Bronchial epithelial cell (primary cell): ENCODE measurements around the gene CELF1. TPM values are rescaled to one million over a fixed set of nuclear protein-coding genes. Genes with fewer than 3 reads are reported as not detected.

ENCODE experiments used
- DNase-seq: peaks from one replicate; pipeline ENCODE4 v3.0.0-alpha.2; 2010; ENCODE audit warnings: low read depth
- FAIRE-seq: peaks from 2 replicates; lab custom pipeline; 2011; peaks lifted over from hg19 to GRCh38; lab: Jason Lieb, UNC
- H3K27me3 ChIP-seq: 2 replicates; pipeline ENCODE4 v1.5.1; 2011; ENCODE audit warnings: low read length; ENCODE audit not compliant: control insufficient read depth, insufficient read depth
- H3K36me3 ChIP-seq: 2 replicates; pipeline ENCODE4 v1.5.1; 2011; ENCODE audit warnings: low read length; ENCODE audit not compliant: control insufficient read depth, insufficient read depth
- H3K4me3 ChIP-seq: 2 replicates; pipeline ENCODE4 v1.5.1; 2011; ENCODE audit warnings: mild to moderate bottlenecking, low read depth, low read length, control low read depth
- CTCF ChIP-seq: IDR thresholded peaks from 2 replicates; pipeline ENCODE4 v1.5.1; 2011; ENCODE audit warnings: mild to moderate bottlenecking, moderate library complexity, low read length, control low read depth, inconsistent platforms; ENCODE audit not compliant: insufficient read depth, severe bottlenecking
- total RNA-seq: library from RNA; depleted of rRNA; stranded (reverse); fragments of >200 nt; gene quantifications from 2 replicates; pipeline ENCODE4 v1.2.1, GENCODE V29; 2014

Gene CELF1
- total RNA-seq, 1 donor from 2014 or later: 63.4 TPM

DNA sequence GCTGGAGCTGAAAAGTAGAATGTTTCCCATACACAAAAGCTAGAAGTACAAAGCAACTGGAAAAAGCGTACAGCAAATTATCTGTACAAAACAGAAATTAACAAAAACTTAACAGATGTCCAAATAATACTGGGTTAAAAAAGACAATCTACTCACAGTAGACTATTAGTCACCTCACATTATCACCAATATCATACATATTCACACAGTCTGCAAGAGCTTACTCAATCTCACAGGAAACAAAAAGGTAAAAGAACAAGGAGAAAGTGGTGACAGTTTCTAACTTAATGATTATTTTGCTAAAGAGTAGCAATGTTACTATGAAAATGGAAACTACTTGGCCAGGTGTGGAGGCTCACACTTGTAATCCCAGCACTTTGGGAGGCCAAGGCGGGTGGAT, 11.9 kb downstream of the CELF1 start:
- TF ChIP-seq CTCF: no peak
- H3K27me3 ChIP-seq: no peaks in the 10 kb centered on the region
- FAIRE-seq (no peak), DNase-seq (peak; percentile 39)
- H3K4me3 ChIP-seq: no peak overlapping the region
- H3K36me3 ChIP-seq: peaks cover 1% of the 10 kb centered on the region

DNA sequence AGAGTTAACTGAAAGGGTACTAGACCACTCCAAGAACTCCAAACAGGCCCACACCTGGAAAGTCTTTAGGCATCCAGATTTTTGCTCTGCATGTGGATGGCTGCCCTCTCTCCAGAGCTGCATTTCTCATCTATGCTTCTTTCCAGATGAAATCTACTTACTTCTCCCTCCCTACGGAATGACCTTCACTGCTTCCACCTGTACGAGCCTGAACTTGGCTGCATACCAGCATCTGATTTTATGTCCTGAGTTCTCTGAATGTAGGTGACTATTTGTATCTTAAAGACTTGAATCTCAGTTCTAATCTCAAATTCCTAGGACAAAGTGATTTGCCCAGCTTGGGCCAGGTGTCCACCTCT, 13.3 kb downstream of the CELF1 start:
- FAIRE-seq (no peak), DNase-seq (no peak)
- H3K4me3 ChIP-seq: no peak overlapping the region

DNA sequence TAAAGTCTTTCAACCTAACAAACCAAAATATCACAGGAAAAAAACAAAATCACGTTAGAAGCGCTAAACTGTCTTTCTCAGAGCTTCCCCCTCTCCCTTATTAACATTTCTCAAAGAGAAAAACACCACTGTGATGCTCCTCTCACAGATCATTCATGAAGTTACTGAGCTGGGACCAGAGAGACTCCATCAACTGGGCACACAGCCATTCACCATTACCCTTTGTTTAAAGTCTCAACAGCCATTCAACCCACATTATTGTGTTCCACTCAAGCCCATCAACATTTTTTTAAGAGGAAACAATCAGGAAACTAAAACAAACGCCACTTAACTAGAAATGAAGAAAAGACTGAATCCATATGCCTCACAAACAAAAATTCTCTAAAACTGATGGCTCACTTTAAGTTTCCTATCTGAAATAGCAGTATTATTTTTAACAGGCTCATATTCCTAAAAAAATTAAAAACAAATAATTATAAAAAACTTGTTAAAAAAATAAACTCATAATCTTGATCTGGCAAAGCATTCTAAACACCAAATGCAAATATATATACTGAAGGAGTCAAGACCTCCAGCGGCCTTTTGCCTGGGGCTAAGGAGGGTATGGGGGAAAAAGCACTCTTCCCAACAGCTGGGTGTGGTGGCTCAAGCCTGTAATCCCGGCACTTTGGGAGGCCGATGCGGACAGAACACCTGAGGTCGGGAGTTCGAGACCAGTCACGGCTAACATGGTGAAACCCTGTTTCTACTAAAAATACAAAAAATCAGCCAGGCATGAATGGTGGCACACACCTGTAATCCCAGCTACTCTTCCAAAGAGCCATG, 14.0 kb downstream of the CELF1 start:
- Histone ChIP-seq H3K27me3 (no peaks in the 10 kb centered on the region), H3K36me3 (peaks cover 1% of the 10 kb centered on the region), H3K4me3 (no peak overlapping the region)
- DNase-seq (no peak), FAIRE-seq (no peak)
- TF ChIP-seq CTCF: no peak

More for the DNA sequence above, 13.3 kb downstream of the CELF1 start:
- Histone ChIP-seq H3K36me3 (peaks cover 1% of the 10 kb centered on the region), H3K27me3 (no peaks in the 10 kb centered on the region)
- no peak for TF ChIP-seq CTCF

DNA sequence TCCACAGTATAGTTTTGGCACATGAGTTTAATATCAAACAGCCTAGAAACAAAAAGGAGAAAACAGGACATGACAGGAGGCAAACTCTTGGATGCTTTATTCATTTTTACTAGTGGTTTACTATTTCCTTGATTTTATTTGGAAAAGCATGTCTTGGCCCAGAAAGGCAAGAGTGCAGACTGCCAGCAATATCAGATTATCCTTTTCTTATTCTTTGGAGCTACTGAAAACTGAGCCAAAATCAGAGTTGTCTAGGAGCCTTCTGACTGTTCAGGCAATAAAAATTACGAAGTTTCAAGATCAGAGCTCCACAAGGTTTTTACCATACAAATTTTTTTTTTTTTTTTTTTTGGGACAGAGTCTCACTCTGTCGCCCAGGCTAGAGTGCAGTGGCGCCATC, 16.0 kb downstream of the CELF1 start:
- Histone ChIP-seq H3K4me3 (no peak overlapping the region), H3K27me3 (no peaks in the 10 kb centered on the region), H3K36me3 (no peaks in the 10 kb centered on the region)
- no peak for FAIRE-seq
- no peak for DNase-seq
- no peak for TF ChIP-seq CTCF

DNA sequence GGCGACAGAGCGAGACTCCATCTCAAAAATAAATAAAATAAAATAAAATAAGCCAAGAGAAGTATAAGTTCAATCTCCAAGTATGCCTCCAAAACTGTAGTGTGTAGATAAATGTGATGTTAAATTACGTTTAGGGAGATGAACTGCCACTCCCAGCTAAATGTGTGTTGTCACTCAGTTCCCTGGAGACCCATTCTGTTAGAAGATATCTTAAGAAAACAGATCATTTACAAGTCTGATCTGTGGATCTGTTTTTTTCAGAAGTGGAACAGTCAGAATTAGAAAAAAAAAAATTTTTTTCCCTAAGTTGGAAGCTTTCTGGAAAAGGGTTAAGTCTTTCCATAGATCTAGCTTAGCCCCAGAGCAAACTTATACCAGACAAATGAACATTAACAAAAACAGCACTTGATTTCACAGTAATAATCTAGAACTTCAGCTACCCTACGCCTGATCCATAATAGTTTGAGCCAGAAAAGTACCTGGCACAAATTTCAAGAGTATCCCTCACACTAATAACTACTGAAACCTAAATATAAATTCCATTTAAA, 18.2 kb downstream of the CELF1 start:
- FAIRE-seq: no peak
- no peak for TF ChIP-seq CTCF
- H3K27me3 ChIP-seq: no peaks in the 10 kb centered on the region
- peaks cover 1% of the 10 kb centered on the region for H3K36me3 ChIP-seq
- no peak for DNase-seq
- H3K4me3 ChIP-seq: no peak overlapping the region

- H3K27me3 ChIP-seq: no peaks in the 10 kb centered on the region
- H3K36me3 ChIP-seq: peaks cover 1% of the 10 kb centered on the region
- no peak for TF ChIP-seq CTCF
- H3K4me3 ChIP-seq: no peak overlapping the region
- FAIRE-seq (no peak), DNase-seq (no peak)
Measured at GRCh38 chr11:47533690-47534151, 19.2 kb downstream of the CELF1 start.
